Measurements from ENCODE around the gene CCNE1.
"Not testable (repeated sequence)": the region's sequence is repeated elsewhere in the genome, so short reads cannot be mapped to it uniquely, and the experiment has no call there.

Gene CCNE1

DNA sequence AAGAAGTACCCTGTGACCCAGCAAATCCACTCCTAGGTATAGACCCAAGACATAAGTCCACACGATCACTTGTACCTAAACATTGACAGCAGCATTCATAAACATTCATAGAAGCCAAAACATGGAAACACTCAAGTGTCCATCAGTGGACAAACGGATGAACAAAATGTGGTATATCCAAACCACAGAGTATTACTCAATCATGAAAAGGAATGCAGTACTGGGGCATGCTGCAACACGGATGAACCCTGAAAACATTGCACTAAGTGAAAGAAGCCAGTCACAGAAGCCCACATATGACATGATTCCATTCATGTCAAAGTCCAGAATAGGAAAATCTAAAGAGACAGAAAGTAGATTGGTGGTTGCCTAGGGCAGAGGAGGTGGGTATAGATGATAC is 22.8 kb upstream of the CCNE1 start:
- no peak for DNase-seq

DNA sequence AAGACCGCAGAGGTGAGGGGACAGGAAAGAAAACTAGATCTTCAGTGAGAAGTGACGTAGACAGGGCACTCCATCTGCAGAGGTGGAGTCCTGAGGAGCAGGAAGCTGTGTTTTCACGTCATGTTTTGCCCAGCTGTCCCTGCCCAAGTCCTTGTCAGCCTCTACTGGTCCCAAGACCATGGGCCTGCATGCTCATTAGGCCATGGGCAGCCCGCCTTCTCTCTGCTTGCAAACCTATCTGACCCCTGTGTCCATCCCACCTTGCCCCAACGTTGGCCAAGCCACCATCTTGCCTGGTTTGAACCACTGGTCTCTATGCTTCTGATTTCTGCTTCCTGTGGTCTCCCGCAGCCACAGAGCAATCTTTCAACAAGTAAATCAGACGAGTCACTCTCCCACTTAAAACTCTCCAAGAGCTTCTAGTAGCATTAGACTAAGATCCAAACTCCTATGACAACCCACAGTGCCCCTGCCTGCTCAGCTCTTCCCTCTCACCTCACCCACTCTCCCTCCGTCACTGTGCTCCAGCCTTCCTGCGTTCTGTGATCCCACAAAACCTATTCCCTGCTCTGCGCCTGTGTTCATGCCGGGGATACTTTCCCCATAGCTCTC is 18.6 kb upstream of the CCNE1 start:
- DNase-seq: no peak

DNA sequence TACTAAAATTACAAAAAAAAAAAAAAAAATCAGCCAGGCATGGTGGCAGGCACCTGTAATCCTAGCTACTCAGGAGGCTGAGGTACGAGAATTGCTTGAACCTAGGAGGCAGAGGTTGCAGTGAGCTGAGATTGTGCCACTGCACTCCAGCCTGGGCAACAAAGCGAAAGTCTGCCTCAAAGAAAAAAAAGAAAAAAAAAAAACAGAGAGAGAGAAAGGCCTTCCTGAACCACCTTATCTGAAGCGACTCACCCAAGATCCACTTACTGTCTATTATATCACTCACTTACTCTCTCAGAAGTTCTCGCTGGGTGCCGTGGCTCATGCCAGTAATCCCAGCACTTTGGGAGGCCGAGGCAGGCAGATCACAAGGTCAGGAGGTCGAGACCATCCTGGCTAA is 17.3 kb upstream of the CCNE1 start:
- DNase-seq: not testable (repeated sequence)

DNA sequence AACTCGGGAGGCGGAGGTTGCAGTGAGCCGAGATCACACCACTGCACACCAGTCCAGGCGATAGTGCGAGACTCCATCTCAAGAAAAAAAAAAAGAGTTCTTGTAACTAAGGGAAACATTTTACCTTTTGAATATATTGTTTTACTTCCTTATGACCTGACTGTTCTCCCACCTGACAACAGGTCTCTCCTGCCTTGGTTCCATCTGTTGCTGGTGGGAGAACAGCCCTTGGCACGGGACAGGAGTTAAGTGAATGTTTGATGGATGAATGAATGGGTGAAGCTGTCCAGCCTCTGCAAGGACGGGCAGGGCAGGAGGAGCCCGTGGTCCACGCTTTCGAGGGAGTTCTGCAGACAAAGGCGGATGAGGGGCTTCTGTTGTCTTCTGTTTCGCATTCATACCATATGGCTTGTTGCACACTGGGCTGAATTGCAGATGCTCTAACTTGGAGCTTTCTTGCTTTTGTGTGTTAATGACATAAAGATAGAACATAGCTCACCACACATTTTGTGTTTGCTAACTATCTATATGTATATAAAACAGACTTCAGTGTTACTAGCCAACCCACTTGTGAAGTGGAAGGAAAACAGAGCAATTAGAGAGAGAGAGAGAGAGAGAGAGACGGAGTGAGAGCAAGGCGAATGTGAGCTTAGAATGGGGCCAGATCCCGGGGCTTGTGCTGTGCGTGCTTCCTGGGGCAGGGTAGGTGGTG is 16.2 kb upstream of the CCNE1 start:
- no peak for DNase-seq

DNA sequence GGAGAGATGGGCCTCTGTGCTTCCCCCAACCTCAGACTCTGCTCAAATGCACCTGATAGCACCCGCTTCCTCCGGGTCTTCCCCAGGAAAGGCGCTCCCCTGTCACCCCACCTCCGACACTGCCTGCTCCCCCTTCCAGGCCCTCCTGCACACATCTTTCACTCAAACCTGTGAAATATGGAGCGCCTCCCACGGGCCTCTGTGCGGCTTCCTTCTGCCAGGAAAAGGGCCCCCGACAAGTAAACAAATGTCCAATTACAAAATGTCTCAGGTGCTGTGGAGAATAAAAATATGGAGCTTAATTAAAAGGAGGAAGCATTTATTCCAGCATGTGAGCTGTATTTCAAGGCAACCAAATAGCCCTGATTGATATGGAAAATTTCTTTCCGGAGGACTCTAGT is 15.6 kb upstream of the CCNE1 start:
- no peak for DNase-seq

DNA sequence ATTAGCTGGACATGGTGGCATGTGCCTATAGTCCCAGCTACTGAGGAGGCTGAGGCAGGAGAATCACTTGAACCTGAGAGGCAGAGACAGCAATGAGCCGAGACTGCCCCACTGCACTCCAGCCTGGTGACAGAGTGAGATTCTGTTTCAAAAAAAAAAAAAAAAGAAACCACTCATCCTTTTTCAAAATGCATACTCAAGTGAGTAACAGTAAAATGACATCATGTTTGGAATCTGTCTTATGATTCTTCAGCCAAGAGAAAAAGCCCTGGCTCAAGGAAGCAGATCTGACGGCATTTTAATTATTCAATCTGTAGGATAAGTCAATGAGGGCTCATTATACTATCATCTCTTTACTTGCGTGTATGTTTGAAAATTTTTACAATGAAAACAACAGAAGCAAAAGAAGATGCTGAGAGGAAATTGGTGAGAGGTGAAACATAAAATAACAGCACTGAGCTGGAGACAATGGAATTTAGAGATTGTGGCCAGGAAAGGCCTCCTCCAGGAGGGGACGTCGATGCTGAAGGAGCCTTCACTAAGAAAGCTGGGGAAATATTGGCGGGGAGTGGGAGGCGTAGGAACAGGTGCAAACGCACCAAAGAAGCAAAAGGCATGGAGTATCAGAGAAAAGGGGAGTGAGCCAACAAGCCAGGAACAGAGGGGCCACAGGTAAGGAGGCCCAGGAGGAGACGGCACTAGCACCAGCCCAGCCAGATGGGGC is 12.9 kb upstream of the CCNE1 start:
- DNase-seq: no peak

DNA sequence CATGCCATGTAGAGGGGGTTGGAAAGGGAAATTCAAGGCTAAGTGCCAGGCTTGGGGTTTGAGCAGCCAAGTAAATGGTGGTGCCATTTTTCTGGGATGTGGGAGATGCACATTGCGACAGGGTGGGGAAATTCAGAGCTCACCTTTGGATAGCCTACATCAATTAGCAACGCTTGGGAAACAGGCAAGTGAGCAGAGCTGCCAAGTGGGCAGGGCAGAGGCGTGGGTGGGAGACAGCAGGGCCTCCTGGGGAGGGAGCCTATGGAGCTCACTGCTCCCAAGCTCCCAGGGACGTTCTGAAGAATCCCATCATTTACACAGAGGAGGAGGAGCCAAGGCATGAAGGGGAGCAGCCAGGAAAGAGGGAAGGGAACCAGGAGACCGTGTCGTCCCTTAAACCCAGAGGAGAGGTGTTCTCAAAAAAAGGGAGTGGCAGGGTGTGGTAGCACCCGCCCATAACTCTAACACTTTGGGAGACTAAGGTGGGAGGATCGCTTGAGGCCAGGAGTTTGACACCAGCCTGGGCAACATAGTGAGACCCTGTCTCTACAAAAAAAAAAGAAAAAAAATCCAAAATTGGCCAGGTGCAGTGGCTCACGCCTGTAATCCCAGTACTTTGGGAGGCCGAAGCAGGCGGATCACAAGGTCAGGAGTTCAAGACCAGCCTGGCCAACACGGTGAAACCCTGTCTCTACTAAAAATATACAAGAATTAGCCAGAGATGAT is 11.5 kb upstream of the CCNE1 start:
- no peak for DNase-seq

DNA sequence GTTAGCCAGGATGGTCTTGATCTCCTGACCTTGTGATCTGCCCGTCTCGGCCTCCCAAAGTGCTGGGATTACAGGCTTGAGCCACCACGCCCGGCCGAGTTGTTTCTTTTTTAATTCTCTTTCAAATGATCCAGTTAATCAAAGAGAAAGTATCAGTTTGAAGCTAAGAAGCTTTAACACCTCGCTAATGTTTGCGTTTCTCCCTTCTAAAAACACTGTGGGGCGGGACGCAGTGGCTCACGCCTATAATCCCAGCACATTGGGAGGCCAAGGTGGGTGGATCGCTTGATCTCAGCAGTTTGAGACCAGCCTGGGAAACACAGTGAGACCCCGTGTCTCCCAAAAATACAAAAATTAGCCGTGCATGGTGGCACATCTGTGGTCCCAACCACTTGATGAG is 7.8 kb upstream of the CCNE1 start:
- not testable (repeated sequence) for DNase-seq

DNA sequence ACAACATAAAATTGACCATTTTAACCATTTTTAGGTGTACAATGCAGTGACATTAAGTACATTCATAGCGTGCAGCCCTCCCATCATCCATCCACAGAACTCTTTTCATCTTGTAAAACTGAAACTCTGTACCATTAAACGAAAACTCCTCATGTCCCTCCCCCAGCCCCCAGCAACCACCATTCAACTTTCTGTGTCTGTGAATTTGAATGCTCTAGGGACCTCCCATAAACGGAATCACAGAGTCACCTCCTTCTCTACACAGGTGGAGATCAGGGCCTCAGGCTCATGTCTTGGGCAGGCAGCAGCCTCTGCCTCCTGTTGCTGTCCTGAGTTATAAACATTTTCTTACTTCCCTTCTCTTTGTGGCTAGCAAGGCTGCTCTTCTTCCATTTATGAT is 7.3 kb upstream of the CCNE1 start:
- DNase-seq: no peak

DNA sequence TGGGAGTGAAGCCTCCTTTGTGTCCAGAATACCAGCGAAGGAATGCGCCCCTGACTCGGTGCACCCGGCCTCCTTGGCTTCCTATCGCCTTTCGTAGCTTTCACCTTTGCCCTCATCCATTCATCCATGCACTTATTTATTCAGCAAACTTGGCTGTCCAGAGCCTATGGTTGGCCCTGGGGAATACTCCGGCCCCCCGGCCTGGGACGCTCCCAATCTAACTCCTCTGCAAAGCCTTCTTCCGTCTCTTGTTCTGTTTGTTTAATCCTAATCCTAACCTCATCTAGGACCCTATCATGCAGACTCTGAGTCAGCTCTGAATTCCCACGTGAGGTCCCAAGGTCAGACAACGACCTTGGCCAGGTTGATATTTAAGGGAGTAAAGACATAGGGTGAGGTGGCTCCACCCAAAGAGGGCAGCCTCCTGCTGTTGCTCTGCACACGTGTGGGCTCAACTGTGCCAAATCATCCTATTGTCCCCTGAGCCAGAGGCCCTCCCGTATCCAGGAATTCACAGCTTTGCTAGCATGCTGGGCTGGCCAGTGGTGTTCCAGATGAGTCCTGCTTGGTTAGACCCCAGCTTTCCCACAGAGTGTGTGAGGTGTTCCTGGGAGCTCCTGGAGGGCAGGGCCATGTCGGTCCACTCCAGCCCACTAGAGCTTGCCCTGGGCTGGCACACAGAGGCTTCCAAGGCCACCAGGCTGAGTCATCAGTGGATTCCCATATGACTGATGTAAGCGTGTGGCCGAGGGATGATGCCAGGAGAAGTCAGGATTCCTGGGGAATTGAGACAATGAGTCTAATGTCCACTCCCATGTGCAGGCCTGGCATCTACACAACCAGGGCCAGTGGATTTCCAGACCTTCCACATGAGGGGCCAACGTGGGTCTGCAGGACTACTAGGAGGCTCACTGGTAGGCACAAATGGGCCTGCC is 6.5 kb upstream of the CCNE1 start:
- DNase-seq: no peak

DNA sequence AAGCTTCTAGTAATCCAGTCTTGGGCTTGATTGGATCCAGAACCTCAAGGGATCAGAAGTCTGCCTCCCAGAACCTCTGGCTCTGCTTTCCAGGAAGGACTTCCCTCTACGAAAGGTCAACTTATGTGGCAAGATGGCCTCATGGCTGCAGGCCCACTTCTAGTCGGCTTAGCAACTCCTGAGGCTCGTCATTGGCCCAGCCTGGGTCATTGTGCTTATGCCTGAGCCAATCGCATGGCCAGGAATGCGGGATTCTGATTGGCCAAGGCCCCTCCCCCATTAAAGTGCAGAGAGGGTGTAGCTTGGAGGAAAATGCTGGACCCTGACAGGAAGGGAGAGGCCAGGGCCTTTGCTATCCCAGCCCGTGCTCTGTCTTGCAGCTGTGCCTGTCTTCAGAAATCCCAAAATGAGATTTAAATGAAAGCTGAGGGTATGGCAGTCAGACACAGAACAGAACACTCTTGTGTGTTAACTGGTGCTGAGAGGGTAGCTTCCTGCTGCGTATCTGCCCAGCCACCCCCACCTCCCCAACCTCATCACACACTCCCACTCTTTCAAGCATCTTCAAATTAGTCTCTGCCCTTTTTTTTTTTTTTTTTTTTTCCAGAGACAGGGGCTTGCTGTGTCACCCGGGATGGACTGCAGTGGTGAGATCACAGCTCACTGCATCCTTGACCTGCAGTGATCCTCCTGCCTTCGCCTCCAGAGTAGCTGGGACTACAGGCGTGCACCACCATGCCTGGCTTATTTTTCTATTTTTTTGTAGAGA is 5.5 kb upstream of the CCNE1 start:
- no peak for DNase-seq

DNA sequence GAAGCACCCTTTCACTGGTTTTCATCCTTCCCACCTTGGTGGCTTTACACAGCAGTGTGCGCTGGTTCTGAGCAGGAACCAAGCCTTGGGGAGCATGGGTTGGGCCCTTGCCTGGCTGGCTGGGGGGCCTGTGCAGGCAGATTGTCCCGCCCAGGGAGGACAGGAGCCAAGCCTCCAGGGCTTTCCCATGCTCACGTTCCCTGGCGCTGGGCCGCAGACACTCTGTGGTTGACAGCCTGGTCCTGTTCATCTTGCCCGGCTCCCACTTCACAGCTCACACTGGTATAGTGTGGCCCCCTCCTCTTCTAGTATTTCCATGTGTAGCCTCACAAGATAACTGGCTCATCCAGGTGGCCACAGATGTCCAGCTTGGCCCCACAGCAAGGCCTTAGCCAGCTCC is 4.6 kb upstream of the CCNE1 start:
- no peak for DNase-seq

DNA sequence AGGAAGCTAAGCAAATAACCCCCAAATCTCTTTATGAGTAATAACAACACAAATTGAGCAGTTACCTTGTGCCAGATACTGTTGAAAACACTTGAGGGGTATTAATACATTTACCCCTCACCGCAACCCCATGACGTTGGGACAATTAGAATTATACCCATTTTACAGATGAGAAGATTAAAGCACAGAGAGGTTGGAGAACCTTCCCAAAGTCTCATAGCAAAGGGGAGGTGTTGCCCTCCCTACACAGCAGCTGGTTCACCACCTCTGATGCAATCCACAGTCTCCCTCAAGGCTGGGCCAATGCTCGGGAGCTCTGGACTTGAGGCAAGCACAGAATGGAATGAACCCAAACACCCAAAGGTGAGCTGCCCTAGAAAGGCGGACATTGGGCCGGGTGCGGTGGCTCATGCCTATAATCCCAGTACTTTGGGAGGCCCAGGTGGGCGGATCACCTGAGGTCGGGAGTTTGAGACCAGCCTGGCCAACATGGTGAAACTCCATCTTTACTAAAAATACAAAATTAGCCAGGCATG is 3.9 kb upstream of the CCNE1 start:
- DNase-seq: no peak

DNA sequence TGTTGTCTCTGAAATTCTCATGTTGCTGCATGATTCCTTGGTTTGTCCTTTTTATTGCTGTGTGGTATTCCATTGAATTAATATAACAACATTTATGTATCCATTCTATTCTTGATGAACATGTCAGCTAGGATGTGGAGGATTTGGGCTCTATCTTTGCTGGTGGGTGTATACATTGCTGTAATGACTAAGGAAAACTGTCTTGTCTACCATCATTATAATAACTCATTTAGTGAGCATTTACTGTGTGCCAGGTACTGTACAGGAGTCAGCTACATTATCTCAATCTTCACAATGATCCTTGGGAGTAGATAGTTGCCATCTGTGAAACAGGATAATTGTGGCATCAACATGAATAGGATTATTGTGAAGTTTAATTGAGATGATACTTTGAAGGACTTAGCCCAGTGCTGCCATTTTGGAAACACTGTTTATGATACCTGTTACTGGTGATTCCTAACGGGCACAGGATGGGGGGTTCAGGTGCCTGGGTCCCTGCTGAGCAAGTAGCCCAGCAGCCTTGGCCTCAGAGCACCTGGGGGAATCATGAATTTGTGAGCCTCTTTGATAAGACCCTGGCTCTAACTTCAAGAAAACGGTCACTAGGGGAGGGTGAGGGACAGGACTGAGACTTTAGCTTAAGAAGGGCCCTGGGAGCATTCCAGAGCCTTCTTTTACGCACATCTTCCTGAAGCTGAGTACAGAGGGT is 1.8 kb upstream of the CCNE1 start:
- DNase-seq: no peak

DNA sequence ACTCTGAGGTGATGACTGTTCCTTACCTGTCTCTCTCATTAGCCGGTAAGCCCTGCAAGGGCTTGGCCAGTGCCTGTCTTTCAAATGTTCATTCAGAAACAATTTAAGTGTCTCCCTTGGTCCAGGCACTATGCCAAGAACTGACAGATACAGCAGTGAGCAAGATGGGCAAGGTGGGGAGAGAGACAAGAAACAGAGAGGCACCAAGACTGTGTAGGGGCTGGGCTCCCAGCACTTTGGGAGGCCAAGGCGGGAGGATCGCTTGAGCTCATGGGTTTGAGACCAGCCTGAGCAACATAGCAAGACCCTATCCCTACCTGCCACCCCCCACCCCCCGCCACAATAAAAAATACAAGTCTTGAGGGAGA is 1.3 kb upstream of the CCNE1 start:
- DNase-seq: no peak

DNA sequence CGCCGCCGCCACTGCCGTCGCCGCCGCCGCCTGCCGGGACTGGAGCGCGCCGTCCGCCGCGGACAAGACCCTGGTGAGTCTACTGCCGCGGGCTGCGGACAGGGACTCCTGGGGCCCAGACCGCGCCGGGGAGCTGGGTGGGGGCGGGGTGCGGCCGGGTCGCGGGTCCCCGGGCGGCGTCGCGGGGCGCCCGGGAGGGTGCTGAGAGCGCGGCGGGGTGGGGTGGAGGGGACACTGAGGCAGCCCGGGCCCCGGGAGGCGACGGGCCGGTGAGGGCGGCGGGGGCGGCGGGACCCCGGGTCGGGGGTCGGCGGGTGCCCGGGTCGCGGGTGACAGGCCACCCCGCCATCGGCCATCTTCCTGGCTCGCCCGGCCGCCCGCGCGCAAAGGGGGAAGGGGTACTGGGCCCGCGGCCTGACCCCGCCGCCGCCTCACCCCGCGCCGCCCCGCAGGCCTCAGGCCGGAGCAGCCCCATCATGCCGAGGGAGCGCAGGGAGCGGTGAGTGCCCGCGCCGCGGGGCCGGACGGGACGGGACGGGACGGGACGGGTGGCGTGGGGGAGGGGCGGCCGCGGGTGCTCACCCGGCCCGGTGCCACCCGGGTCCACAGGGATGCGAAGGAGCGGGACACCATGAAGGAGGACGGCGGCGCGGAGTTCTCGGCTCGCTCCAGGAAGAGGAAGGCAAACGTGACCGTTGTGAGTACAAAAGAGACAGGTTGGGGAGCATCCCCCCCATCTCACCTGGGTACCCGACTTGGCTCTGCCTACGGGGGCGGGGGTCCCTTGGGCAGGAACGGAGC is 489 bp downstream of the CCNE1 start:
- no peak for DNase-seq

DNA sequence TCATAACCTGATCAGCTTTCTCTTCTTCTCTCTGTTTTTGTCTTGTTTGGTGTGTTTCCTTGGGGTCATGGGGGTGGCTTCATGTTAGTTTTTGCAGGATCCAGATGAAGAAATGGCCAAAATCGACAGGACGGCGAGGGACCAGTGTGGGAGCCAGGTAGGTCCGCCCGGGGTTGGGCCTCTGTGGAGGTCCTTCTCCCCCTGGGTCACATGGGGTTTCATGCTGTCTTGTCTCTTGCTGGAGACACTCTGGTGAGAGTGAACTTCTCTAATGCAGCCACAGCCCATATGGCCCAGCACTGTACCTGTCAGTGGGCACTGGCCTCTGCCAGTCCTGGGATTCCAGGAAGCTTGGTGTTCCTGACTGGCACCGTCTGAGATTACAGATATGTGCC is 1.1 kb downstream of the CCNE1 start:
- no peak for DNase-seq

DNA sequence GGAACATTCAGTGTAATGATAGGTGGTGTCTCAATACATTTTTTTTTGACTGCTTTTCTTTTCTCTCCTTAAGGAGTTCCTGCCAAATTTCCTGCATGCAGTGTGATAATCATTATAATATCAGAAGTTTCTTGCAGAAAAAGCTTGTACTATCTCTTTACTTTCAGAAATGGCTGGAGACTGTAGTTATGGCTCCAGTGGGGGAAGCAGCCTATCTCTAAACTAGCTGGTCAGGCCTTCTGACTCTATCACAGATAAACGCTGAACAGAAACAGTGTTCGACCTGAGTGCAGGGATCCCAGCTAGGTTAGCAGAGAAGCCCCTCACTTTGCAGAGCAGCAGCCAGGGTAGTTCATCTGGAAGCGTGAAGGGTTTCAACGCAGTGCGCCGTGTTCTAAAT is 1.9 kb downstream of the CCNE1 start:
- no peak for DNase-seq

DNA sequence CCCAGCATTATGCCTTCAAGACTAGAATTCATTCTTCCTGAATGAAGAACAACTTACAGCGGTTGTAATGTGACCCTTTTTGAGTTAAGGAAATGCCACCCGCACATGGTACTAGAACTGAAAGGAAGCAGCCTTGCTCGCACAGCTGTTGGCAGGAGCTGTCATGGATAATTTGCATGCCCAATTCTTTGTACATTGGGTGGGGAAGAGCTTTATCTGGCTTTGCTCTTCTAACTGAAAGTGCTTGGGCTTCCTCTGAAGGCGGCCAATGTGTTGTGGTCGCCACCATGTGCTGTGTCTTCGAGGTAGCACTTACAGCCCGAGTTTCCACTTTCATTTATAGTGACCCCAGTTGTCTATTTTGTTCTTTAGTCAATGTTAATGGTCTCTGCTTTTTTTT is 3.4 kb downstream of the CCNE1 start:
- no peak for DNase-seq

DNA sequence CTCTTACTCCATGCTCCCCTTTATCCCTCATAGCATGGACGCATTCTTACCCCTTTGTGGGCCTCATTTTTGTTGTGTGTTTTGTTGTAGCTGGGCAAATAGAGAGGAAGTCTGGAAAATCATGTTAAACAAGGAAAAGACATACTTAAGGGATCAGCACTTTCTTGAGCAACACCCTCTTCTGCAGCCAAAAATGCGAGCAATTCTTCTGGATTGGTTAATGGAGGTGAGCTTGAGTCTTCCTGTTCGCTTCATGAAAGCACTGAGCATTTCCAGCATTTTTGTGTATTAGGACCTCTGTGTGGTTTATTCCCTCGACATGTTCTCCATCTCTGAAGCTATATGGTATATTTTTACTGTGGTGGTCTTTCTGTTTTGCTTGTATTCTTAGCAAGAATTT is 5.5 kb downstream of the CCNE1 start:
- DNase-seq: no peak
